H4 (cell line): ENCODE measurements around the gene LEUTX. TPM values are rescaled to one million over a fixed set of nuclear protein-coding genes. Genes with fewer than 3 reads are reported as not detected.
"Not testable (repeated sequence)": the region's sequence is repeated elsewhere in the genome, so short reads cannot be mapped to it uniquely, and the experiment has no call there.

Experiments used
- DNase-seq: peaks from one replicate; pipeline ENCODE4 v3.0.0-alpha.2; 2015; ENCODE audit warnings: low spot score
- total RNA-seq: library from RNA; depleted of rRNA; stranded (reverse); fragments of >200 nt; shearing (Covaris generic); gene quantifications from 2 replicates; pipeline ENCODE4 v1.2.3, GENCODE V29; 2014; rRNA removed

LEUTX gene
- not detected in 2 replicates for total RNA-seq

- DNase-seq, result no peak
Measured at GRCh38 chr19:39778763-39779162, at the start of gene LEUTX. Gene LEUTX, plus strand, starts transcription at chr19:39778854. Its CDS starts 67 bp downstream, at chr19:39778921.

- DNase-seq, result no peak
Measured at GRCh38 chr19:39729594-39729993, 49.1 kb upstream of the LEUTX start.

GRCh38 chr19:39731685-39732084 is 47.0 kb upstream of the LEUTX start:
- no peak for DNase-seq

- no peak for DNase-seq
Measured at GRCh38 chr19:39733841-39734240, 44.8 kb upstream of the LEUTX start.

- no peak for DNase-seq
Measured at GRCh38 chr19:39735688-39736087, 43.0 kb upstream of the LEUTX start.

GRCh38 chr19:39736088-39736487 is 42.6 kb upstream of the LEUTX start:
- DNase-seq, result no peak

GRCh38 chr19:39737351-39737750 is 41.3 kb upstream of the LEUTX start:
- DNase-seq, result no peak

GRCh38 chr19:39737891-39738290 is 40.8 kb upstream of the LEUTX start, which contains the start of gene CLC:
Gene CLC, minus strand, starts transcription at chr19:39738029. Its CDS starts 77 bp downstream, at chr19:39737952.
- DNase-seq, result no peak

GRCh38 chr19:39738814-39739213 is 39.8 kb upstream of the LEUTX start:
- DNase-seq, result no peak

- no peak for DNase-seq
Measured at GRCh38 chr19:39740395-39740794, 38.3 kb upstream of the LEUTX start.

GRCh38 chr19:39745643-39746042 is 33.0 kb upstream of the LEUTX start:
- DNase-seq, result no peak

GRCh38 chr19:39746836-39747529 is 31.7 kb upstream of the LEUTX start:
- DNase-seq, result no peak

- DNase-seq, result no peak
Measured at GRCh38 chr19:39749981-39750380, 28.7 kb upstream of the LEUTX start.

GRCh38 chr19:39752390-39752789 is 26.3 kb upstream of the LEUTX start:
- no peak for DNase-seq

- no peak for DNase-seq
Measured at GRCh38 chr19:39752795-39753194, 25.9 kb upstream of the LEUTX start.

GRCh38 chr19:39754544-39754943 is 24.1 kb upstream of the LEUTX start:
- no peak for DNase-seq

- no peak for DNase-seq
Measured at GRCh38 chr19:39754971-39755370, 23.7 kb upstream of the LEUTX start.

GRCh38 chr19:39759457-39760184 is 19.0 kb upstream of the LEUTX start:
- DNase-seq, result no peak

- DNase-seq, result not testable (repeated sequence)
Measured at GRCh38 chr19:39761851-39762250, 16.8 kb upstream of the LEUTX start.

- peak; percentile 29 for DNase-seq
Measured at GRCh38 chr19:39765091-39766076, 13.3 kb upstream of the LEUTX start.

- no peak for DNase-seq
Measured at GRCh38 chr19:39768334-39768733, 10.3 kb upstream of the LEUTX start.

- DNase-seq, result no peak
Measured at GRCh38 chr19:39768786-39769185, 9.9 kb upstream of the LEUTX start.
